GM18868 (cell line): ENCODE measurements around the gene POLR2E.

ENCODE experiments used
- ATAC-seq: cut with Tn5 transposase; IDR thresholded peaks from one replicate; pipeline ENCODE4 v1.9.1; 2021; ENCODE audit warnings: mild to moderate bottlenecking, moderate library complexity; ENCODE audit not compliant: unreplicated experiment

The POLR2E gene

GRCh38 chr19:1082165-1082927, 12.8 kb downstream of the POLR2E start:
- no peak for ATAC-seq

DNA sequence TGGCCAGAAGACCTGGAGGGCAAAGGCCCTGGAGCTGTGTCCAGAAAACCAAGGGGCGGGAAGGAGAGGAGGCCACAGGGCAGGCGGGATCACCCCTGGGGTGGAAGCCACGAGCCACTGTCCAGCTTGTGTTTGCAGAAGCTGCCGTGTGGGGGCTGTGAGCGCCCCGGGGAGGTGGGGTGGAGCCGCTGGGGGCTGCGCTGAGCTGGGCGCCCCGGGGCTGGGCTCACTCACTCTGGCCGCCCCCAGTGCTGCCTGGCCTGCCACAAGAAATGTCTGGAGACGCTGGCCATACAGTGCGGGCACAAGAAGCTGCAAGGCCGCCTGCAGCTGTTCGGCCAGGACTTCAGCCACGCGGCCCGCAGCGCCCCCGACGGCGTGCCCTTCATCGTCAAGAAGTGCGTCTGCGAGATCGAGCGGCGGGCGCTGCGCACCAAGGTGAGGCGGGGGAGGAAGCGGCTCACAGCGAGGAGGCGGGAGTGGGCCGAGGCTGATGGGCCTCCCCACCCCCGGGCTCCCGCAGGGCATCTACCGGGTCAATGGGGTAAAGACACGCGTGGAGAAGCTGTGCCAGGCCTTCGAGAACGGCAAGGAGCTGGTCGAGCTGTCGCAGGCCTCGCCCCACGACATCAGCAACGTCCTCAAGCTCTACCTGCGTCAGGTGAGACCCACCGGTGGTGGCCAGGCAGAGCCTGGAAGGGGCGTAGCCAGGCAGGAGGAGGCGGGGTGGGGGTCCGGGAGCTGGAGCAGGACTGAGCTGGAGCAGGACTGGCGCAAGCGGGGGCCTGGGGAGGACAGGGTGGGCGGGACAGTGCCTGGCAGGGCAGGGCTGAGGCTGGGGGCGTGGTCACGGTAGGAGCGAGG, 13.6 kb downstream of the POLR2E start:
- ATAC-seq = no peak

- no peak for ATAC-seq
Measured at GRCh38 chr19:1080360-1081161, 14.6 kb downstream of the POLR2E start.

DNA sequence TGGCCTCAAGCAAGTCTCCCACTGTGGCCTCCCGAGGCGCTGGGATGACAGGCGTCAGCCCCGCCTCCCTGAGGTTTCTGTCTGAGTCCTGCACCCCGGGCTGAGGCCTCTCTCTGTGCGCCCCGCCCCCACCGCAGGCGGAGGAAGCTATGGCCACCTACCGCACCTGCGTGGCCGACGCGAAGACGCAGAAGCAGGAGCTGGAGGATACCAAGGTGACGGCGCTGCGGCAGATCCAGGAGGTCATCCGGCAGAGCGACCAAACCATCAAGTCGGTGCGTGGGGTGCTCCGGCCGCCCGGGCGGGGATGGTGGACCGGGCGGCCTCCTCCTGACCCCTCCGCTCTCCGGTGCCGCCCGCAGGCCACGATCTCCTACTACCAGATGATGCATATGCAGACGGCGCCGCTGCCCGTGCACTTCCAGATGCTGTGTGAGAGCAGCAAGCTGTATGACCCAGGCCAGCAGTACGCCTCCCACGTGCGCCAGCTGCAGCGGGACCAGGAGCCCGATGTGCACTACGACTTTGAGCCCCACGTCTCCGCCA, 15.5 kb downstream of the POLR2E start:
- ATAC-seq = no peak

GRCh38 chr19:1076951-1077350, 18.2 kb downstream of the POLR2E start:
- peak; percentile 69 for ATAC-seq

DNA sequence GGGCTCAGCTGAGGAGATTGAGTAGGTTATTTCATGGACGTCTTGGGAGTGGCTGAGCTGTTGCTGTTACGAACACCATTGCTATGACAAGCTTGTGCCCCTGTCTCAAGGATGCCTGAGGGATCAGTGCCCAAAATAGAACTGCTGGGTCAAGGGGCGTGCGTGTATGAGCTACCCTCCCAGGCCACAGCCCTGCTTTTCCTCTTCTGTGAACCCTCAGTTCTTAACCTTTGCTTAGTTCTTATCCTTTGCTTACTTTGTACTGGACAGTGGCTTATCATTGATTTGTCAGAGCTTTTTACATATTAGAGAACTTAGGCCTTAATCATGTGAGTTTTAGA, 19.2 kb downstream of the POLR2E start:
- ATAC-seq = no peak

- no peak for ATAC-seq
Measured at GRCh38 chr19:1074544-1075283, 20.5 kb downstream of the POLR2E start.

GRCh38 chr19:1073956-1074517, 21.1 kb downstream of the POLR2E start:
- no peak for ATAC-seq

DNA sequence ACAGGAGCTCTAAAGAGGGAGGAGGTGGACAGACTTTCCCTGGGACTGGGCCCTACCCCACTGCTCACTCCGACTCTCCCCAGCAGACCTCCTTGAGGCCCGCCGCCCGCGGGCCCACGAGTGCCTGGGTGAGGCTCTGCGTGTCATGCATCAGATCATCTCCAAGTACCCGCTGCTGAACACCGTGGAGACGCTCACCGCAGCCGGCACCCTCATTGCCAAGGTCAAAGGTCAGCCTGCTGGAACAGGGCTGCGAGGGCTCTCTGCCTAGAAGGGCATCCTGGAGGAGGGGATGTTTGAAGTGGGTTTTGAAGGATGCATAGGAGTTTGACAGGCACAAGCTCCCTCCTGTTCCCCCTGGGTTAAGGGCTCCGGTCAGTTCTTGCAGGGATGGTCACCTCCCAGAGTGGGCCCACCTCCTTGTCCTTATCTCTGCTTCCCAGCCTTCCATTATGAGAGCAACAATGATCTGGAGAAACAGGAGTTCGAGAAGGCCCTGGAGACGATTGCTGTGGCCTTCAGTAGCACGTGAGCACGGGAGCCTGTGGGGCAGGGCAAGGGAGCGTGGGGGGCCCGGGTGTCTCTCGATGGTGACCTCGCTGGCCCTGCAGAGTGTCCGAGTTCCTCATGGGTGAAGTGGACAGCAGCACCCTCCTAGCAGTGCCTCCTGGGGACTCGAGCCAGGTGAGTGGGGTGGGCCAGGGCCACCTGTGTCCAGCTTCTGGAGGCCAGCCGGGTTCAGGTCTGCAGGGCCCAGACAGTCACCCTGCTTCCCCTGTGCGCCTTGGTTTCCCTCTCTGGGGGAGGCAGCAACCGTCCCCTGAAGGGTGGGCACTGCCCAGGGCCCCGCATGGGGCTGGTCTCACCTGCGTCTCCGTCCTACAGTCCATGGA, 21.9 kb downstream of the POLR2E start:
- no peak for ATAC-seq

GRCh38 chr19:1072371-1073015, 22.7 kb downstream of the POLR2E start:
- no peak for ATAC-seq

GRCh38 chr19:1070931-1071791, 24.0 kb downstream of the POLR2E start:
- no peak for ATAC-seq

DNA sequence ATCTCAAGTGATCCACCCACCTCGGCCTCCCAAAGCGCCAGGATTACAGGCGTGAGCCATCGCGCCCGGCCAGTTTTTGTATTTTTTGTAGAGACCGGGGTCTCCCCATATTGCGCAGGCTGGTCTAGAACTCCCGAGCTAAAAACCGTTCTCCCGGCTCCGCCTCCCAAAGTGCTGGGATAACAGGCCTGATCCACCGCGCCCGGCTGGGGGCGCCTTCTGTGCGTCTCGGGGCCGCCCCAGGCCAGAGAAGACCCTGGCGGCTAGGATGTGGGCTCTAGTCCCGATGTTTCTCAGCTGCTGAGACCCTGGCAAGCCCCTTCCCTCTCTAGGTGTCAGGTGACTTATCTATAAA, 24.6 kb downstream of the POLR2E start:
- no peak for ATAC-seq

GRCh38 chr19:1069009-1069779, 26.0 kb downstream of the POLR2E start:
- ATAC-seq = no peak

DNA sequence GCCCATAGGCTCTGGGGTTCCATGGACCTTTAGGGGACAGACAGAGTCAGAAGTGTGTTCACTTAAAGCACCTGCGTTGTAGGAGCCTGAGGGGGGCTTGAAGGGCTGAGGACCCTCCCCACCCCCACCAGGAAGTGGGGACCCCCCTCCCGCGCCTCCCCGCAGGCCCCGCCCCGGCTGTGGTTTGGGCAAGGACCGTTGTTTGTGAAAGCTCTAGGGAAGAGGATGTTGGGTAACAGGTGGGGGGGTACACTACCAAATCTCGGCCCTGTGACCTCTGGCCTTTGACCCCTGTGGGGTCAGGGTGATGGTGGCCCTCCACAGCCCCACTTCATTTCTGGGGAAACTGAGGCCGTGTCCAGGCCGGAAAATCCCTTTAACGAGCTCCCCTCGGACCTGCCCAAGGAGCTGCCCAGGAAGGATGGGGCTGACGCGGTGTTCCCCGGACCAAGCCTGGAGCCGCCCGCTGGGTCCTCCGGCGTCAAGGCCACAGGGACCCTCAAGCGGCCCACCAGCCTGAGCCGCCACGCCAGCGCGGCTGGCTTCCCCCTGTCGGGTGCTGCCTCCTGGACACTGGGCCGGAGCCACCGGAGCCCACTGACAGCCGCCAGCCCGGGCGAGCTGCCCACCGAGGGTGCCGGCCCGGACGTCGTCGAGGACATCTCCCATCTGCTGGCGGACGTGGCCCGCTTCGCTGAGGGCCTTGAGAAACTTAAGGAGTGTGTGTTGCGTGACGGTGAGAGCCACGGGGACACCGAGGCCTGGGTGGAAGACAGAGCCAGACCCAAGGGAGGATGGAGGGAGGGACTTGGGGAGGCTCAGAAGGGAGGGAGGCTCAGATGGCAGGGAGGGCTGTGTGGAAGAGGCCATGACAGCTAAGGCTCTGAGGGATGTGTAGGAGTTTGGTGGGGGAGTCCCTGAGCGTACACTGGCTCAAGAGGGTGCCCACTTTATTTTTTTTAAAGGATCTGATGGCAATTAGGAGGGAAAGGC, 26.9 kb downstream of the POLR2E start:
- ATAC-seq = no peak

DNA sequence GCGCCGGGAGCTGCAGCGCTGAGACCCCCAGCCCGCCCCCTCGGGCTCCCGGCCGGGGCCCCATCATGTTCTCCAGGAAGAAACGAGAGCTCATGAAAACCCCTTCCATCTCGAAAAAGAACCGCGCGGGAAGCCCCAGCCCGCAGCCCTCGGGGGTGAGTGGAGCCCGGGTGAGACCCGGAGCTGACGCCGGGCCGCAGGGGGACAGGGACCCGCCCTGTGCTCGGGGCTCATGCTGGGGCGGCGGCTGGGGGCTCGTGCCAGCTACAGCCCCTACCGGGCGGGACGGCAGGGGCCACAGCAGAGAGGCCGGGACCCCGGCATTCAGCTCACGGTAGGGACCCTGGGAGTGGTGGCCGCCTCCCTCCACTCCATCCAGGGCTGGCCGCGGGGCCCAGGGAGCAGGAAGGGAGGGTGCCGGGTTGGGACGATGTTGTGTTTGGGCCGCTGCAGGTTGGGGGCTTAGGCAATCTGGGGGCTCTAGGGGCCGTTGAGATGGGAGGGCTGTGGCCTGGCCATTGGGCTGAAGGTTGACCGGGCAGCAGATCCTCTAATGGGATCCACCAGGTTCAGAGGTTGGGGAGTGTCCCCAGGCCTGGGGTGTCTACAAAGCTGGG, 27.7 kb downstream of the POLR2E start:
- ATAC-seq = peak; percentile 14
